GM12875 (cell line): ENCODE results near the gene PPP1R1A.

Source experiments
- H3K4me3 ChIP-seq: one replicate; pipeline ENCODE4 v1.5.1; 2011; ENCODE audit warnings: low read depth, low read length, control low read depth
- CTCF ChIP-seq: IDR thresholded peaks from 2 replicates; pipeline ENCODE4 v1.5.1; 2011; ENCODE audit warnings: low read depth, mild to moderate bottlenecking, control low read depth, inconsistent platforms, low read length, moderate library complexity, borderline replicate concordance; ENCODE audit not compliant: insufficient read depth

Gene PPP1R1A

GRCh38 chr12:54627304-54627703 is 38.8 kb upstream of the PPP1R1A start:
- TF ChIP-seq CTCF: no peak
- H3K4me3 ChIP-seq: no peak overlapping the region

GRCh38 chr12:54625598-54625997 is 37.1 kb upstream of the PPP1R1A start:
- no peak for TF ChIP-seq CTCF
- no peak overlapping the region for H3K4me3 ChIP-seq

GRCh38 chr12:54624315-54625279 is 36.1 kb upstream of the PPP1R1A start:
- H3K4me3 ChIP-seq: no peak overlapping the region
- no peak for TF ChIP-seq CTCF

- no peak overlapping the region for H3K4me3 ChIP-seq
Measured at GRCh38 chr12:54622463-54623183, 34.2 kb upstream of the PPP1R1A start.

GRCh38 chr12:54616933-54617680 is 28.6 kb upstream of the PPP1R1A start:
- no peak overlapping the region for H3K4me3 ChIP-seq
- no peak for TF ChIP-seq CTCF

More at GRCh38 chr12:54622463-54623183, 34.2 kb upstream of the PPP1R1A start:
- TF ChIP-seq CTCF: 0 out of 2 replicates have a peak, but pooled peaks have one; percentile 14

DNA sequence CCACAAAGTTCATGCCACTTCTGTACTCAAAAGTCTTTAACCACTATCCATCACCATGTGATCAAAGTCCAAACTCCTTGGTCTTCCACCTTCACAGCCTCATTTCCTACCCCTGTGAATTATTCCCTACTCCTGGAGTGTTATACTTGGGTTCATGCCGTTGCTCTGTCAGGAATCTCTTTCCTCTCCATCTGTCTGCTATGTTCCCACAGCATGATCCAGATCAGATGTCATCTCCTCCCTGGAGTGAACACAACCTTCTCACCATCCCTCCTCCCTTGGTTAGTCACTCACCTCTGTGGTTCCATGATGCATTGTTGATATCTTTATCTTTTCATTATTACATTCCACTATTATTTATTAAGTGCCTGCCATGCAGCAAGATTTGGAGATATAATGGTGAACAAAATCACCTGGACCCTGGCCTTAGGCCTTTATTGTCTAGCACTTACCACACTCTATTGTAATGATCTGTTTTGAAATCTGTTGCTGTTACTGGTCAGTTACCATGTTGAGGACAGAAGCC is 23.8 kb upstream of the PPP1R1A start:
- TF ChIP-seq CTCF: no peak
- no peak overlapping the region for H3K4me3 ChIP-seq
